ENCODE results near the gene LYPLA2. TPM values are rescaled to one million over a fixed set of nuclear protein-coding genes. Genes with fewer than 3 reads are reported as not detected.

The LYPLA2 gene
- total and polyA plus RNA-seq, 2 of the 4 experiments (the other 2 are of a cell fraction): 44.3 to 78.6 TPM

GRCh38 chr1:23798662-23799142 lies 7.8 kb downstream of the LYPLA2 start:
- peaks cover 17 to 40% of the 10 kb centered on the region in 2 experiments for H3K79me1 ChIP-seq (ENCODE audit: low read depth in 1 of 2, low read length in 2 of 2)
- peaks cover 6% of the 10 kb centered on the region; the same call in 1 of the 2 replicates for H3K9me1 ChIP-seq (ENCODE audit: insufficient read depth, low read length)
- no peak overlapping the region; the same call in 1 of the 2 replicates for H2BK120ac ChIP-seq (ENCODE audit: low read depth, low read length)
- no peaks in the 10 kb centered on the region for H3K9me3 ChIP-seq (ENCODE audit: control insufficient read depth, insufficient read depth, low read length)
- no peaks in the 10 kb centered on the region for H3K27me3 ChIP-seq (ENCODE audit: control insufficient read depth, insufficient read depth, low read length)
- H4K20me1 ChIP-seq (ENCODE audit: insufficient read depth, low read length): no peaks in the 10 kb centered on the region
- ChIA-PET CTCF (no interaction called here), POLR2A (ENCODE audit: unreplicated experiment) (no interaction called here)
- no peak overlapping the region for H3K14ac ChIP-seq (replicated peaks; ENCODE audit: low read depth, low read length)
- H3K4me3 ChIP-seq (ENCODE audit: insufficient read depth, low read depth, low read length): no peak overlapping the region
- dilution Hi-C loops (cut with HindIII; ENCODE audit: low sequenced_read_pairs, unreplicated experiment) (no loop called here), intact Hi-C loops (cut with micrococcal nuclease) (no loop called here), in situ Hi-C loops (cut with MboI; ENCODE audit: low sequenced_read_pairs) (no loop called here)
- peak overlapping the region; percentile 42 for H2AK9ac ChIP-seq (replicated peaks; ENCODE audit: low read depth, low read length, poor library complexity)
- H2BK5ac ChIP-seq (ENCODE audit: low read depth, low read length, poor library complexity, severe bottlenecking): no peak overlapping the region
- TF ChIP-seq MAFK (IDR thresholded peaks at IDR 0.05; ENCODE audit: low read depth, low read length) (no peak), RAD21 (IDR thresholded peaks at IDR 0.05; ENCODE audit: low read length) (no peak), CTCF (conservative IDR thresholded peaks at IDR 0.05; ENCODE audit: low read depth, low read length) (0 out of 2 replicates have a peak, but pooled peaks have one; percentile 10), ELK1 (IDR thresholded peaks at IDR 0.05; ENCODE audit: borderline replicate concordance, low read depth, low read length) (no peak)
- no peak for ATAC-seq (ENCODE audit: low read depth)
- no peak overlapping the region for H3K23ac ChIP-seq (ENCODE audit: low read depth, low read length)
- 80% methylated on average over 2 of the region's 12 CpGs; no CpG with 5 or more reads in 1 of the 2 experiments for WGBS, 2 experiments (ENCODE audit: extremely low coverage in 2 of 2, insufficient read length in 1 of 2)
- no peak overlapping the region for H3K4me2 ChIP-seq (ENCODE audit: low read depth, low read length)
- H3K4ac ChIP-seq (ENCODE audit: low read depth, low read length): no peak overlapping the region
- DNase-seq: no peak
- H4K8ac ChIP-seq (ENCODE audit: low read depth in 2 of 2, low read length in 2 of 2): peak overlapping the region in 1 of 2 experiments; percentile 96; a peak in 1 of 4 replicates
- H3K27ac ChIP-seq (ENCODE audit: insufficient read depth, low read length): no peak overlapping the region
- no peak overlapping the region for H2BK15ac ChIP-seq (ENCODE audit: low read depth, low read length)
- H2AK5ac ChIP-seq (ENCODE audit: low read depth, low read length): 0 out of 2 replicates have a peak overlapping the region, but pooled peaks have one; percentile 43
- no peak overlapping the region for H4K91ac ChIP-seq (ENCODE audit: insufficient read depth, low read depth, low read length)
- peaks cover 7% of the 10 kb centered on the region; the same call in 1 of the 2 replicates for H3K4me1 ChIP-seq (ENCODE audit: control insufficient read depth, insufficient read depth, low read length)
- no peak overlapping the region for H4K5ac ChIP-seq (ENCODE audit: low read depth, low read length)
- no peak overlapping the region for H3K18ac ChIP-seq (ENCODE audit: low read depth, low read length)
- H2BK20ac ChIP-seq (ENCODE audit: low read depth, low read length): no peak overlapping the region
- H3K9ac ChIP-seq (ENCODE audit: low read depth, low read length): no peak overlapping the region
- peaks cover 25% of the 10 kb centered on the region for H3K36me3 ChIP-seq (ENCODE audit: control insufficient read depth, insufficient read depth, low read length)
- no peak overlapping the region for H2AFZ ChIP-seq (replicated peaks; ENCODE audit: low read length, poor library complexity)
- BruUV-seq (replicated peaks): no TSS peak
- no peak overlapping the region for H3K56ac ChIP-seq (ENCODE audit: extremely low read depth, insufficient read depth, low read length)

Data from IMR-90 (cell line).